Gastrocnemius medialis (tissue), 4 donors: ENCODE results near the gene PGM2L1. TPM values are rescaled to one million over a fixed set of nuclear protein-coding genes. Genes with fewer than 3 reads are reported as not detected.

Source experiments
- ATAC-seq, 2 donors: fragments of 150-250 bp; one replicate each; pipeline ENCODE4 v1.9.1; 2016
- DNase-seq, 2 donors: peaks; one replicate each; pipeline ENCODE4 v3.0.0-alpha.2; 2019
- H3K27ac ChIP-seq, 4 donors: fragments of 200-600 bp; sonication (generic); 1 replicate in 1 of 4; 2 replicates in 3 of 4; pipeline ENCODE4 v1.5.1; 2016 to 2018; ENCODE audit warnings: mild to moderate bottlenecking in 2 of 4, moderate library complexity in 1 of 4
- H3K27me3 ChIP-seq, 3 donors: fragments of 200-600 bp; sonication (generic) in 2 of 3; 1 replicate in 1 of 3; 2 replicates in 2 of 3; pipeline versions ENCODE4 v1.5.1 to v1.6.0; 2016 to 2019; ENCODE audit warnings: mild to moderate bottlenecking in 1 of 3, moderate library complexity in 1 of 3
- H3K36me3 ChIP-seq, 2 donors: fragments of 200-600 bp; sonication (generic) in 1 of 2; one replicate each; pipeline ENCODE4 v1.5.1; 2017 to 2018
- H3K4me1 ChIP-seq, 2 donors: fragments of 200-600 bp; sonication (generic) in 1 of 2; one replicate each; pipeline ENCODE4 v1.5.1; 2016 to 2017; ENCODE audit warnings: mild to moderate bottlenecking in 2 of 2
- H3K4me3 ChIP-seq, 4 donors: fragments of 200-600 bp; sonication (generic) in 3 of 4; 1 replicate in 1 of 4; 2 replicates in 3 of 4; pipeline ENCODE4 v1.5.1; 2016 to 2019; ENCODE audit warnings: mild to moderate bottlenecking in 2 of 4
- H3K9me3 ChIP-seq, 3 donors: fragments of 200-600 bp; sonication (generic) in 2 of 3; 1 replicate in 1 of 3; 2 replicates in 2 of 3; pipeline ENCODE4 v1.5.1; 2016 to 2019
- POLR2A ChIP-seq, 2 donors: fragments of 450-650 bp; IDR thresholded peaks; one replicate each; pipeline ENCODE4 v1.6.1; 2017; ENCODE audit warnings: antibody characterized with exemption in 2 of 2, mild to moderate bottlenecking in 2 of 2, moderate library complexity in 2 of 2
- in situ Hi-C, 4 donors: fragments of 200-750 bp; cut with MboI; loops; one replicate each; pipeline versions ENCODE4 v1.15.0 to v1.8.0; 2017; ENCODE audit warnings: low sequenced_read_pairs in 4 of 4
- intact Hi-C: fragments of 100-400 bp; cut with DNase I; formaldehyde crosslinking; loops from one replicate; pipeline ENCODE4 v1.15.1; 2023; ENCODE audit warnings: low total_unique reads
- total RNA-seq, 4 donors: library from RNA; depleted of rRNA; stranded (reverse); fragments of >200 nt; gene quantifications; one replicate each; pipeline versions ENCODE4 v1.1.0 to v1.2.3, GENCODE V29; 2016
- TF ChIP-seq, protein P1 (sequence below), 5 experiments: fragments of 450-650 bp in 3 of 5; fragments of 200-600 bp in 2 of 5; sonication (generic) in 2 of 5; IDR thresholded peaks in 4 of 5; conservative IDR thresholded peaks in 1 of 5; 1 replicate in 4 of 5; 2 replicates in 1 of 5; pipeline ENCODE4 v1.5.1; 2016 to 2019; ENCODE audit warnings: antibody characterized with exemption in 5 of 5, mild to moderate bottlenecking in 3 of 5, moderate library complexity in 3 of 5

PGM2L1 gene
- total RNA-seq: 1 to 10 TPM; 3.7 to 9.7 (median 7.9) TPM

DNA sequence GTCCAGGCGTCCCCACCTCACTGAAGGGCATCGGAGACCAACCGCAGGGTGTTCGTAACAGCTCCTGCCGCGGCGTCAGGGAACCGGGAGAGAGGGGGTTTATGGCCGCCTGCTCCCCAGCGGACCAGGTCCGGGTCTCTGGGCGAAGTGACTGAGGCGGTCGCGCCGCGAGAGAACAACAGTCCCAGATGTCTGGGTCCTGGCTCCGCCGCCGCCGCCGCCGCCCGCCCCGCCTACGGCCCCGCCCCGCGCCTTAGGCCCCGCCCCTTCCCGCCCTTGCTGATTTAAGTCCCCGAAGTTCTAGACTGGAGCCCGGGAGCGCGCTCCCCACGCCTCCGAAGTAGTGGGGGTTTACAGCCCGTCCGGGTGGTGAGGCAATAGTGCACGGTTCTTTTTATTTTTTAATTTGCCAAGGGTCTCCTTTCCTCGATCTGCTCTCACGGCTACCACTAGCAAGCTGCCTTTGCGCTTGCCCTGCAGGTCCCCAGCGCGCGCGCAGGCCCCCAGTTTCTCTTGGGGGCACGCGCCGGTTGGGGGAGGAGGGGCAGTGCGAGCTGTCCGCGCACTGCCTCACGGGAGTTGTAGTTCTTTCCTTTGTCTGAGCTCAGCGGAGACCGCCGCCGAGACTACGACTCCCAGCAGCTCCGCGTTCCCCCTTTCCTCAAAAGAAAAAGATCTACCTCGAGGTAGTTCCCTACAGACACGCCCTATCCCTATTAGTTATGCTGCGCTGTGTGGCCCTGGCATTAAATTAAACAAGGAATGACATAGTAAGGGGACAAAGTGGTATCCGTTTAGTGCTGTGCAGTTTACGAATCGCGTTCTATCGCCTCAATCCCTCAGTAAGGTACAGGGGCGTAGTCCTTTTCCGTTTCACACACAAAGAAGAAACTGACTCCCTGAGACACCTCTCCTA is at the start of gene PGM2L1:
Gene PGM2L1, minus strand, starts transcription at position 190 of the 916 bp plus-strand sequence. CDS start 272 bp downstream, outside the sequence.
- peak; percentile 91 to 93 for DNase-seq

DNA sequence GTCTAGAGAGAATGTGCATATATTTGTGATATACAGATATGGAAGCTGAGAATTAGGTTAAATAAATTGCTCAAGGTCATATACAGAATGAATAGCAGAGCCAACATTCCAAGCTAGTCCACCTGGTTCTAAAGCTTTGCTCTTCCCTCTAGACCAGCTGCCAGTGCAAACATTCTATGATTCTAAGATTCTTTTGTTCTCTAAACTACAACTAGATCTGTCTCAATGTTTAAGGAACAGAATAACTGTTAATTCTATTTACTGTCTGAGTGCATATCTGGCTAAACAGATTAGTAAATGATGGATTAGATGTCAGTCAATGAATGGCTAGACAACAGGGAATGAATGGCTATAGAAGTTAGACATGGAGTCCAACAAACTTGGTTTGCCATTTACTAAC is 49.5 kb upstream of the PGM2L1 start:
- TF ChIP-seq, protein P1, sequence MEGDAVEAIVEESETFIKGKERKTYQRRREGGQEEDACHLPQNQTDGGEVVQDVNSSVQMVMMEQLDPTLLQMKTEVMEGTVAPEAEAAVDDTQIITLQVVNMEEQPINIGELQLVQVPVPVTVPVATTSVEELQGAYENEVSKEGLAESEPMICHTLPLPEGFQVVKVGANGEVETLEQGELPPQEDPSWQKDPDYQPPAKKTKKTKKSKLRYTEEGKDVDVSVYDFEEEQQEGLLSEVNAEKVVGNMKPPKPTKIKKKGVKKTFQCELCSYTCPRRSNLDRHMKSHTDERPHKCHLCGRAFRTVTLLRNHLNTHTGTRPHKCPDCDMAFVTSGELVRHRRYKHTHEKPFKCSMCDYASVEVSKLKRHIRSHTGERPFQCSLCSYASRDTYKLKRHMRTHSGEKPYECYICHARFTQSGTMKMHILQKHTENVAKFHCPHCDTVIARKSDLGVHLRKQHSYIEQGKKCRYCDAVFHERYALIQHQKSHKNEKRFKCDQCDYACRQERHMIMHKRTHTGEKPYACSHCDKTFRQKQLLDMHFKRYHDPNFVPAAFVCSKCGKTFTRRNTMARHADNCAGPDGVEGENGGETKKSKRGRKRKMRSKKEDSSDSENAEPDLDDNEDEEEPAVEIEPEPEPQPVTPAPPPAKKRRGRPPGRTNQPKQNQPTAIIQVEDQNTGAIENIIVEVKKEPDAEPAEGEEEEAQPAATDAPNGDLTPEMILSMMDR (IDR thresholded peaks at IDR 0.05 in 4 of 5, conservative IDR thresholded peaks at IDR 0.05 in 1 of 5): no peak
- TF ChIP-seq POLR2A (IDR thresholded peaks at IDR 0.05): no peak
- no peak for DNase-seq
- ATAC-seq: no peak
- intact Hi-C loops (loop anchor here (2.0 kb wide), 1 partner anchor 193 kb away; no protein-coding TSS in a partner anchor), in situ Hi-C loops (loop anchor here in 3 of 4 donors (5.0 to 10.0 kb wide), 4 partner anchors 53 to 193 kb away; partner anchors contain the start of gene PGM2L1 (in 1 of the 3))
- Histone ChIP-seq H3K27me3 (no peaks in the 10 kb centered on the region), H3K9me3 (no peaks in the 10 kb centered on the region), H3K36me3 (no peaks in the 10 kb centered on the region), H3K27ac (no peak overlapping the region), H3K4me3 (no peak overlapping the region), H3K4me1 (peaks cover 26% of the 10 kb centered on the region in 2 donors)

More for the DNA sequence above, at the start of gene PGM2L1:
- Histone ChIP-seq H3K36me3 (no peaks in the 10 kb centered on the region), H3K9me3 (no peaks in the 10 kb centered on the region), H3K4me1 (peaks cover 7% of the 10 kb centered on the region in 2 donors), H3K4me3 (peak within 1 kb of the TSS; percentile 88 to 99 (median 92)), H3K27me3 (no peaks in the 10 kb centered on the region), H3K27ac (peak within 1 kb of the TSS; percentile 89 to 99 (median 94))
- TF ChIP-seq, protein P1 (IDR thresholded peaks at IDR 0.05 in 4 of 5, conservative IDR thresholded peaks at IDR 0.05 in 1 of 5): no peak
- TF ChIP-seq POLR2A (IDR thresholded peaks at IDR 0.05): peak; percentile 64 to 87
- intact Hi-C loops (loop anchor here (1.0 to 5.0 kb wide), 6 partner anchors 44 to 349 kb away; partner anchors contain the start of genes C2CD3, LIPT2, PPME1 and RNF169), in situ Hi-C loops (loop anchor here in 1 of 4 donors (10.0 kb wide), 1 partner anchor 46 kb away; no protein-coding TSS in a partner anchor)
- ATAC-seq: peak; percentile 97

DNA sequence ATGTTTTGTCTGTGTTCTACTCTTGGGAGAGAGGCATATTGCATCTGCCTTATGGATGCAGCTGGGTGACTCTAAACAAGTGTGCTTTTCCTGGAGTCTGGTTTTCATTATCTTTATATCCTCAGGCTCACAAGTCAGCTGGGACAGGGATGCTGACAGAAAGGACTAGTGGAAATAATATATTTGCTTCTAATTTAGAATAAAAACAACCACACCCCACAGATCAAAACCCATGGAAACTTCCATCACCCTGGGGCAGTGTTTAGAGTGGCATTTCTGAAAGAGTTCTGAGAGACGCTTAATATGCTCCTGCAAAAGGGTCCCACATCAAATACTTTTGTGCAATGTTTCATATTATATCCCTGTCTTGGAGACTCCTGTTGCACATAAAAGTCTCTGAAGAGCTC is 48.3 kb upstream of the PGM2L1 start:
- H3K27me3 ChIP-seq: no peaks in the 10 kb centered on the region
- no peak overlapping the region for H3K27ac ChIP-seq
- in situ Hi-C loops: loop anchor here in 3 of 4 donors (5.0 to 10.0 kb wide), 4 partner anchors 52 to 192 kb away; partner anchors contain the start of gene PGM2L1 (in 1 of the 3)
- no peak overlapping the region for H3K4me3 ChIP-seq
- no peak for DNase-seq
- H3K36me3 ChIP-seq: no peaks in the 10 kb centered on the region
- no peak for ATAC-seq
- peaks cover 27 to 31% of the 10 kb centered on the region in 2 donors for H3K4me1 ChIP-seq
- H3K9me3 ChIP-seq: no peaks in the 10 kb centered on the region
- TF ChIP-seq, protein P1 (IDR thresholded peaks at IDR 0.05 in 4 of 5, conservative IDR thresholded peaks at IDR 0.05 in 1 of 5): no peak
- TF ChIP-seq POLR2A (IDR thresholded peaks at IDR 0.05): no peak
- intact Hi-C loops: no loop called here

DNA sequence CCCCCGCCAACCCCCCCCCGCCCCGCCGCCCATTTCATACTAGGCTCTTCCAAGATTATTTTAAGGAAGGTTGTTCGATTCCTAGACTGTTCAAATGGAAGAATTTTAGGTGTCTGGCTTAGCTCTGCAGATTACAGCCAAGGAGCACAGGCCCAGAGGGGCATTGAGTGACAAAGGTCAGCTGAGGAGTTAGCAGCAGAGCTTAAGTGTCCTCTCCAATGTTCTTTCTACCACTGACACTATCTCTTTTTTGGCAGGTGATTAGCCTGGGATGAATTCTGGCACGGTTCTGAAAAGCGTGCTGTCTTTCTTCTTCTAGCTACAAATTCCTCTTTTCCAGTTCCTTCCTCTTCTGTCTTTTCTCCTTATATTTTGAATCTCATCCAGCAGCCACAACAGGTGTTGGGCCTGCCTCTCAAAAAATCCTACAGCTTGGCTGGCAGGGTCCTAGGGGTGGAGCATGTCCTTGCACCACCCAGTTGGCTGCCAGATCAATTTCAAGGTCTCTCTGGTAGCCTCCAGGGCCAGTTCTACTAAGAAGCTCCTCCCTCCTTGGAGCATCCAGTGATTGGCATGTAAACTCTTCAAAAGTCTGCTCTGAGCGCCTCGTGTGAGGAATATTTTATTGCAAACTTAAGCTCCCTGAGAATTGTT is 46.1 kb upstream of the PGM2L1 start:
- H3K27ac ChIP-seq: peak overlapping the region; percentile 76 to 85 (median 82)
- H3K36me3 ChIP-seq: no peaks in the 10 kb centered on the region
- peaks cover 27 to 31% of the 10 kb centered on the region in 2 donors for H3K4me1 ChIP-seq
- ATAC-seq (peak; percentile 88 to 92), DNase-seq (peak; percentile 50 to 83)
- intact Hi-C loops: loop anchor here (1.0 to 5.0 kb wide), 2 partner anchors 122 to 189 kb away; no protein-coding TSS in a partner anchor
- peak overlapping the region in 2 of 4 donors; percentile 7 to 25 for H3K4me3 ChIP-seq
- in situ Hi-C loops: loop anchor here in 2 of 4 donors (10.0 kb wide), 2 partner anchors 49 to 189 kb away; partner anchors contain the start of gene PGM2L1 (in 1 of the 2)
- H3K9me3 ChIP-seq: no peaks in the 10 kb centered on the region
- no peaks in the 10 kb centered on the region for H3K27me3 ChIP-seq
- no peak for TF ChIP-seq POLR2A (IDR thresholded peaks at IDR 0.05)
- TF ChIP-seq, protein P1 (IDR thresholded peaks at IDR 0.05 in 4 of 5, conservative IDR thresholded peaks at IDR 0.05 in 1 of 5): no peak
